ENCODE measurements around the gene ENTPD1. TPM values are rescaled to one million over a fixed set of nuclear protein-coding genes. Genes with fewer than 3 reads are reported as not detected.

Gene ENTPD1
- total RNA-seq, 1 donor from 2014 or later, result 102 TPM

GRCh38 chr10:95815133-95815532, 59.2 kb downstream of the ENTPD1 start:
- peak overlapping the region; percentile 92 for H3K27ac Mint-ChIP-seq (ENCODE audit: unreplicated experiment)
- no peak overlapping the region for H3K4me3 Mint-ChIP-seq (ENCODE audit: unreplicated experiment)

GRCh38 chr10:95815701-95816240, 59.8 kb downstream of the ENTPD1 start:
- no peak for TF ChIP-seq CTCF (IDR thresholded peaks at IDR 0.05; ENCODE audit: unreplicated experiment)
- Mint-ChIP-seq H3K9me3 (ENCODE audit: unreplicated experiment) (peaks cover 6% of the 10 kb centered on the region), H3K4me1 (ENCODE audit: unreplicated experiment) (peaks cover 66% of the 10 kb centered on the region), H3K36me3 (ENCODE audit: low read depth, unreplicated experiment) (peaks cover 58% of the 10 kb centered on the region), H3K27ac (ENCODE audit: unreplicated experiment) (peak overlapping the region; percentile 92), H3K4me3 (ENCODE audit: unreplicated experiment) (peak overlapping the region; percentile 21), H3K27me3 (ENCODE audit: unreplicated experiment) (peaks cover 15% of the 10 kb centered on the region)
- peak; percentile 30 for DNase-seq (ENCODE audit: low spot score)

More at GRCh38 chr10:95815133-95815532, 59.2 kb downstream of the ENTPD1 start:
- Mint-ChIP-seq H3K36me3 (ENCODE audit: low read depth, unreplicated experiment) (peaks cover 63% of the 10 kb centered on the region), H3K9me3 (ENCODE audit: unreplicated experiment) (peaks cover 11% of the 10 kb centered on the region), H3K4me1 (ENCODE audit: unreplicated experiment) (peaks cover 60% of the 10 kb centered on the region), H3K27me3 (ENCODE audit: unreplicated experiment) (peaks cover 16% of the 10 kb centered on the region)
- no peak for DNase-seq (ENCODE audit: low spot score)
- no peak for TF ChIP-seq CTCF (IDR thresholded peaks at IDR 0.05; ENCODE audit: unreplicated experiment)

GRCh38 chr10:95818010-95818409, 62.0 kb downstream of the ENTPD1 start:
- no peak for TF ChIP-seq CTCF (IDR thresholded peaks at IDR 0.05; ENCODE audit: unreplicated experiment)
- peak overlapping the region; percentile 9 for H3K4me3 Mint-ChIP-seq (ENCODE audit: unreplicated experiment)
- peaks cover 13% of the 10 kb centered on the region for H3K27me3 Mint-ChIP-seq (ENCODE audit: unreplicated experiment)
- H3K36me3 Mint-ChIP-seq (ENCODE audit: low read depth, unreplicated experiment), result peaks cover 45% of the 10 kb centered on the region
- no peak for DNase-seq (ENCODE audit: low spot score)
- peak overlapping the region; percentile 69 for H3K27ac Mint-ChIP-seq (ENCODE audit: unreplicated experiment)
- no peaks in the 10 kb centered on the region for H3K9me3 Mint-ChIP-seq (ENCODE audit: unreplicated experiment)
- peaks cover 65% of the 10 kb centered on the region for H3K4me1 Mint-ChIP-seq (ENCODE audit: unreplicated experiment)

- Mint-ChIP-seq H3K27me3 (ENCODE audit: unreplicated experiment) (peaks cover 13% of the 10 kb centered on the region), H3K4me3 (ENCODE audit: unreplicated experiment) (no peak overlapping the region), H3K9me3 (ENCODE audit: unreplicated experiment) (no peaks in the 10 kb centered on the region), H3K4me1 (ENCODE audit: unreplicated experiment) (peaks cover 65% of the 10 kb centered on the region), H3K27ac (ENCODE audit: unreplicated experiment) (peak overlapping the region; percentile 69), H3K36me3 (ENCODE audit: low read depth, unreplicated experiment) (peaks cover 42% of the 10 kb centered on the region)
- no peak for DNase-seq (ENCODE audit: low spot score)
- TF ChIP-seq CTCF (IDR thresholded peaks at IDR 0.05; ENCODE audit: unreplicated experiment), result no peak
Observed at GRCh38 chr10:95818668-95819067, 62.7 kb downstream of the ENTPD1 start.

- peaks cover 39% of the 10 kb centered on the region for H3K36me3 Mint-ChIP-seq (ENCODE audit: low read depth, unreplicated experiment)
- peaks cover 13% of the 10 kb centered on the region for H3K27me3 Mint-ChIP-seq (ENCODE audit: unreplicated experiment)
- peaks cover 54% of the 10 kb centered on the region for H3K4me1 Mint-ChIP-seq (ENCODE audit: unreplicated experiment)
- DNase-seq (ENCODE audit: low spot score), result no peak
- no peak for TF ChIP-seq CTCF (IDR thresholded peaks at IDR 0.05; ENCODE audit: unreplicated experiment)
- H3K27ac Mint-ChIP-seq (ENCODE audit: unreplicated experiment), result peak overlapping the region; percentile 76
- H3K9me3 Mint-ChIP-seq (ENCODE audit: unreplicated experiment), result no peaks in the 10 kb centered on the region
- no peak overlapping the region for H3K4me3 Mint-ChIP-seq (ENCODE audit: unreplicated experiment)
Observed at GRCh38 chr10:95819620-95820329, 63.8 kb downstream of the ENTPD1 start.

All from endothelial cell (in vitro differentiated cells).